K562 (cell line): ENCODE results near the gene CCDC9. TPM values are rescaled to one million over a fixed set of nuclear protein-coding genes. Genes with fewer than 3 reads are reported as not detected.

ENCODE experiments used
- EHMT2 ChIP-seq: fragments of 450-650 bp; IDR thresholded peaks from 2 replicates; pipeline ENCODE4 v1.6.1; 2018; ENCODE audit warnings: antibody characterized with exemption
- GABPB1 ChIP-seq: sonication (generic); formaldehyde crosslinking; IDR thresholded peaks from 2 replicates; pipeline ENCODE4 v1.8.0; 2022; ENCODE audit warnings: mild to moderate bottlenecking, missing genetic modification reagents
- IRF2 ChIP-seq: sonication (generic); formaldehyde crosslinking; IDR thresholded peaks from 2 replicates; pipeline ENCODE4 v1.8.1; 2022; ENCODE audit warnings: mild to moderate bottlenecking, missing genetic modification reagents
- NFIC ChIP-seq: fragments of 450-650 bp; IDR thresholded peaks from 2 replicates; pipeline ENCODE4 v1.6.1; 2017; ENCODE audit warnings: mild to moderate bottlenecking, inconsistent platforms
- NR1H2 ChIP-seq: sonication (generic); formaldehyde crosslinking; IDR thresholded peaks from 2 replicates; pipeline ENCODE4 v1.4.0; 2020; ENCODE audit warnings: mild to moderate bottlenecking, missing genetic modification reagents
- RCOR1 ChIP-seq, 2 experiments: IDR thresholded peaks; 2 replicates each; pipeline ENCODE4 v1.6.1; 2012; ENCODE audit warnings: low read depth in 2 of 2, low read length in 2 of 2, borderline replicate concordance in 1 of 2, improper control_type of control experiment in 1 of 2
- RNF219 ChIP-seq: fragments of 250-450 bp; sonication (Bioruptor Pico); IDR thresholded peaks from 2 replicates; pipeline ENCODE4 v1.5.0; 2022; ENCODE audit warnings: mild to moderate bottlenecking
- TEAD4 ChIP-seq, 2 experiments: sonication (generic) in 1 of 2; formaldehyde crosslinking in 1 of 2; IDR thresholded peaks; 2 replicates each; pipeline versions ENCODE4 v1.6.1 to v1.8.0; 2012 to 2022; ENCODE audit warnings: borderline replicate concordance in 1 of 2, inconsistent platforms in 1 of 2, low read length in 1 of 2, mild to moderate bottlenecking in 1 of 2, missing genetic modification reagents in 1 of 2
- THAP7 ChIP-seq: fragments of 250-450 bp; sonication (Bioruptor Pico); IDR thresholded peaks from 2 replicates; pipeline ENCODE4 v1.5.0; 2021
- ZBTB40 ChIP-seq, 2 experiments: fragments of 450-650 bp in 1 of 2; sonication (generic) in 1 of 2; formaldehyde crosslinking in 1 of 2; IDR thresholded peaks; 2 replicates each; pipeline versions ENCODE4 v1.7.1 to v1.9.0; 2016 to 2022; ENCODE audit warnings: inconsistent platforms in 1 of 2, mild to moderate bottlenecking in 1 of 2, missing genetic modification reagents in 1 of 2
- ZNF277 ChIP-seq: fragments of 250-450 bp; sonication (Bioruptor Pico); IDR thresholded peaks from 2 replicates; pipeline ENCODE4 v1.8.0; 2022; ENCODE audit warnings: inconsistent platforms, mild to moderate bottlenecking, moderate library complexity, borderline replicate concordance
- ZNF311 ChIP-seq: fragments of 250-450 bp; sonication (Bioruptor Pico); IDR thresholded peaks from 2 replicates; pipeline ENCODE4 v1.4.0; 2020; ENCODE audit warnings: mild to moderate bottlenecking, moderate library complexity
- ZNF766 ChIP-seq: fragments of 200-800 bp; sonication (Bioruptor generic); conservative IDR thresholded peaks from 2 replicates; pipeline ENCODE4 v1.6.1; 2016; ENCODE audit warnings: missing genetic modification characterization, missing compliant biosample characterization
- polyA plus RNA-seq, 8 experiments: library from polyadenylated mRNA; depleted of rRNA in 4 of 8; stranded (reverse) in 5 of 8; unstranded in 3 of 8; fragments of >200 nt; fragmentation: Nextera tagmentation in 2 of 8; fragmentation: Illumina TruSeq in 1 of 8; extraction: Ambion mirVana in 2 of 8; extraction: Trizol in 1 of 8; gene quantifications; 2 replicates each; pipeline versions ENCODE4 v1.2.1 to v1.2.3, GENCODE V29; 2011 to 2014; ENCODE audit warnings: inconsistent platforms in 1 of 8, missing spikeins in 1 of 8
- total RNA-seq, 7 experiments: library from RNA; depleted of rRNA in 6 of 7; stranded (reverse); fragments of >200 nt in 6 of 7; fragmentation: Illumina TruSeq in 2 of 7; extraction: Trizol in 2 of 7; gene quantifications; 2 replicates each; pipeline versions ENCODE4 v1.2.1 to v1.2.3, GENCODE V29; 2011 to 2021; ENCODE audit warnings: low replicate concordance in 1 of 7

Gene CCDC9
- total and polyA plus RNA-seq, 9 of the 15 experiments (the other 6 are each of a cell fraction or from before 2014, with no cell fraction given) = 0.23 to 38.6 (median 8.4) TPM

GRCh38 chr19:47310819-47311218 is 54.5 kb downstream of the CCDC9 start (continued):
- TF ChIP-seq ZNF277 (CRISPR knock-in tag) (no peak), ZBTB40 (IDR thresholded peaks at IDR 0.05) (no peak; the same call in 1 of the 2 replicates), ZBTB40 (CRISPR knock-in tag; IDR thresholded peaks at IDR 0.05) (no peak), GABPB1 (no peak), IRF2 (CRISPR knock-in tag) (no peak), NFIC (peak; percentile 90), RCOR1 (IDR thresholded peaks at IDR 0.05; ENCODE audit: borderline replicate concordance in 1 of 2, low read depth in 2 of 2, low read length in 2 of 2) (0 out of 4 replicates have a peak, but pooled peaks of 1 of the 2 experiments have one; percentile 33), NR1H2 (CRISPR knock-in tag) (no peak), THAP7 (CRISPR knock-in tag) (no peak), TEAD4 (IDR thresholded peaks at IDR 0.05; ENCODE audit: low read length) (0 out of 2 replicates have a peak, but pooled peaks have one; percentile 9), TEAD4 (CRISPR knock-in tag; IDR thresholded peaks at IDR 0.05; ENCODE audit: borderline replicate concordance) (no peak), EHMT2 (no peak), RNF219 (CRISPR knock-in tag) (no peak), ZNF311 (CRISPR knock-in tag) (no peak), ZNF766 (CRISPR knock-in tag) (no peak)
